Measurements from ENCODE around the gene ZNF689. TPM values are rescaled to one million over a fixed set of nuclear protein-coding genes. Genes with fewer than 3 reads are reported as not detected.
"Not testable (repeated sequence)": the region's sequence is repeated elsewhere in the genome, so short reads cannot be mapped to it uniquely, and the experiment has no call there.

The ZNF689 gene
- total RNA-seq, 1 donor: 6.9 TPM

- no peak for DNase-seq (ENCODE audit: low read depth)
- H3K4me3 ChIP-seq (ENCODE audit: low read depth, low read length): no peak overlapping the region
- no peak for TF ChIP-seq CTCF (IDR thresholded peaks at IDR 0.05; ENCODE audit: insufficient read depth, low read depth, low read length)
These were observed 9.3 kb downstream of the ZNF689 start for GRCh38 chr16:30600929-30601328.

GRCh38 chr16:30600215-30600614 is 10.0 kb downstream of the ZNF689 start:
- no peak for TF ChIP-seq CTCF (IDR thresholded peaks at IDR 0.05; ENCODE audit: insufficient read depth, low read depth, low read length)
- H3K4me3 ChIP-seq (ENCODE audit: low read depth, low read length): no peak overlapping the region
- DNase-seq (ENCODE audit: low read depth): no peak

GRCh38 chr16:30592871-30593270 is 17.3 kb downstream of the ZNF689 start:
- no peak for DNase-seq (ENCODE audit: low read depth)
- no peak overlapping the region for H3K4me3 ChIP-seq (ENCODE audit: low read depth, low read length)
- TF ChIP-seq CTCF (IDR thresholded peaks at IDR 0.05; ENCODE audit: insufficient read depth, low read depth, low read length): no peak

GRCh38 chr16:30590869-30591268 is 19.3 kb downstream of the ZNF689 start:
- not testable (repeated sequence) for H3K4me3 ChIP-seq (ENCODE audit: low read depth, low read length); DNase-seq (ENCODE audit: low read depth)

GRCh38 chr16:30589582-30589981 is 20.6 kb downstream of the ZNF689 start:
- not testable (repeated sequence) for DNase-seq (ENCODE audit: low read depth); H3K4me3 ChIP-seq (ENCODE audit: low read depth, low read length)

- no peak for TF ChIP-seq CTCF (IDR thresholded peaks at IDR 0.05; ENCODE audit: insufficient read depth, low read depth, low read length)
- no peak overlapping the region for H3K4me3 ChIP-seq (ENCODE audit: low read depth, low read length)
These were observed 21.5 kb downstream of the ZNF689 start for GRCh38 chr16:30588651-30589050.

GRCh38 chr16:30585400-30586191 is 24.6 kb downstream of the ZNF689 start, which contains the start of gene ZNF785:
Gene ZNF785 (minus strand): TSS chr16:30585697. CDS start chr16:30585611, 86 bp downstream.
- TF ChIP-seq CTCF (IDR thresholded peaks at IDR 0.05; ENCODE audit: insufficient read depth, low read depth, low read length): no peak
- peak within 1 kb of the TSS; percentile 70 for H3K4me3 ChIP-seq (ENCODE audit: low read depth, low read length)
- DNase-seq (ENCODE audit: low read depth): peak; percentile 99

More at GRCh38 chr16:30588651-30589050, 21.5 kb downstream of the ZNF689 start:
- DNase-seq (ENCODE audit: low read depth): no peak

GRCh38 chr16:30585022-30585399 is 25.2 kb downstream of the ZNF689 start:
- DNase-seq (ENCODE audit: low read depth): peak; percentile 18
- no peak for TF ChIP-seq CTCF (IDR thresholded peaks at IDR 0.05; ENCODE audit: insufficient read depth, low read depth, low read length)
- peak overlapping the region; percentile 70 for H3K4me3 ChIP-seq (ENCODE audit: low read depth, low read length)

Measured in fibroblast of villous mesenchyme (primary cell).